Breast epithelium (tissue), 3 donors: Measurements from ENCODE around the gene DRC3.

Experiments used
- CTCF ChIP-seq, 3 donors: fragments of 450-650 bp; IDR thresholded peaks; one replicate each; pipeline ENCODE4 v1.5.1; 2016 to 2017; ENCODE audit warnings: antibody characterized with exemption in 3 of 3, mild to moderate bottlenecking in 3 of 3, moderate library complexity in 3 of 3
- POLR2A ChIP-seq: fragments of 450-650 bp; IDR thresholded peaks from one replicate; pipeline ENCODE4 v1.6.1; 2016; ENCODE audit warnings: antibody characterized with exemption, mild to moderate bottlenecking, moderate library complexity
- POLR2AphosphoS5 ChIP-seq, 3 donors: sonication (generic); formaldehyde crosslinking; IDR thresholded peaks; one replicate each; pipeline ENCODE4 v1.6.1; 2017; ENCODE audit warnings: antibody characterized with exemption in 3 of 3

GRCh38 chr17:17999364-18000029 is 26.8 kb downstream of the DRC3 start:
- no peak for TF ChIP-seq CTCF (IDR thresholded peaks at IDR 0.05)
- TF ChIP-seq POLR2A: no peak
- no peak for TF ChIP-seq POLR2AphosphoS5 (IDR thresholded peaks at IDR 0.05)
